Renal pelvis (tissue), 4 donors: ENCODE measurements around the gene METRN. TPM values are rescaled to one million over a fixed set of nuclear protein-coding genes. Genes with fewer than 3 reads are reported as not detected.

ENCODE experiments used
- DNase-seq: peaks from one replicate; pipeline ENCODE4 v3.0.0-alpha.2; 2013
- polyA plus RNA-seq, 3 donors: library from polyadenylated mRNA; unstranded; fragments of 120-200 nt; gene quantifications; one replicate each; pipeline ENCODE4 v1.2.1, GENCODE V29; 2013; ENCODE audit not compliant: insufficient read length in 3 of 3

METRN gene
- polyA plus RNA-seq, 3 donors = 7.3 to 16.0 (median 12.8) TPM

- peak; percentile 79 for DNase-seq
Observed at GRCh38 chr16:720990-721764, 6.3 kb downstream of the METRN start, which contains the start of gene ANTKMT. Gene ANTKMT (plus strand): TSS chr16:721146. CDS start chr16:721275, 129 bp downstream.

GRCh38 chr16:721765-722540, 7.0 kb downstream of the METRN start:
- no peak for DNase-seq

- no peak for DNase-seq
Observed at GRCh38 chr16:722835-723633, 8.1 kb downstream of the METRN start.

- no peak for DNase-seq
Observed at GRCh38 chr16:723695-724094, 8.8 kb downstream of the METRN start.

GRCh38 chr16:724188-725040, 9.5 kb downstream of the METRN start:
- no peak for DNase-seq

- no peak for DNase-seq
Observed at GRCh38 chr16:725041-725376, 10.1 kb downstream of the METRN start.

- no peak for DNase-seq
Observed at GRCh38 chr16:725463-726187, 10.7 kb downstream of the METRN start.

GRCh38 chr16:726188-726437, 11.2 kb downstream of the METRN start:
- DNase-seq = no peak

GRCh38 chr16:726438-727290, 11.7 kb downstream of the METRN start, which contains the start of the genes CCDC78 and HAGHL:
Gene CCDC78 (minus strand): TSS chr16:726443. CDS start chr16:726367, 76 bp downstream.
Gene HAGHL (plus strand): TSS chr16:727106. CDS start chr16:727510, 404 bp downstream.
- DNase-seq = no peak

GRCh38 chr16:727291-727977, 12.5 kb downstream of the METRN start:
- no peak for DNase-seq

GRCh38 chr16:728131-728889, 13.4 kb downstream of the METRN start:
- DNase-seq = no peak

- DNase-seq = no peak
Observed at GRCh38 chr16:728890-729744, 14.2 kb downstream of the METRN start.

- no peak for DNase-seq
Observed at GRCh38 chr16:729768-730665, 15.1 kb downstream of the METRN start.

- no peak for DNase-seq
Observed at GRCh38 chr16:730666-731509, 16.0 kb downstream of the METRN start.

GRCh38 chr16:732332-732731, 17.4 kb downstream of the METRN start:
- no peak for DNase-seq
